ENCODE data around the gene POLE. TPM values are rescaled to one million over a fixed set of nuclear protein-coding genes. Genes with fewer than 3 reads are reported as not detected.

The POLE gene
- total RNA-seq, 2 donors from 2014 or later, result 12.5 to 36.9 TPM

DNA sequence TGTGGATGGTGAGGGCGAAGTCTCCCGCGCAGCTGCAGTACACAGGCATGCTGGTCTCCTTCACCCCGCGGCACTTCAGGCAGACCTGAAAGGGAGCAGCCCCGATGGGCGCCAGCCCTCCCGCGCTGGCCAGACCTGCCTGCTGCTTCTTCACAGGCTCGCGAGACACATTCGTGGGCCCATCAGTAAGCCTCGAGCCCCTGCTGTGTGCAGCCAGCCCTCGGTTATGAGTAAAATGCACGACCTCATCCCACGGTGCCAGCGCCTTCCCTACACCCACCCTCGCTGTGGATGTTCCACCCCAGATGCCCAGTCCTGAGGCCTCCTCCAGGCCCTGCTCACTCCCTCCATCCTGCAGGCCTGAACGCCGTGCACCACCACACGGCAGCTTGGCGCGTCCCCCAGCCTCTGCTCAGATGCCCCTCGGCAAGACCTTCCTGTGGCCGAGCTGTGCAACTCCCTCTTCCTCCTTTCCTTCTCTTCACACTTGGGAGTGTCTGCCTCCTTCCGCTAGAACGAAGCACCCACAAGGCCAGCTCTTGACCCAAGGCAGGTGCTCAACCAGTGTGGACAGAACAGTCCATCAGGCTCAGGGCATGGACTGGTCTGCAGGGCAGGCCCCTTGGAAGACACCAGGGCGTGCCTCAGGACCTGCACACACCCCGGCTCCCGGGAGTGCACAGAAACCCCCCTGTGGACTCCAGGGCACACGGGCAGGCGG, 62.1 kb downstream of the POLE start:
- intact Hi-C loops (cut with DNase I), result no loop called here
- Histone ChIP-seq H3K9me3 (no peaks in the 10 kb centered on the region), H3K27me3 (peaks cover 0 to 2% of the 10 kb centered on the region in 2 donors), H3K4me3 (no peak overlapping the region), H3K27ac (no peak overlapping the region), H3K4me1 (no peaks in the 10 kb centered on the region), H3K36me3 (replicated peaks in 1 of 2; ENCODE audit: insufficient read depth in 1 of 2, low read depth in 2 of 2) (peaks cover 0 to 4% of the 10 kb centered on the region in 2 donors)
- DNase-seq (no peak), ATAC-seq (no peak)
- WGBS, 2 donors, result 90 to 94% methylated on average over 21 to 30 of the region's 32 CpGs
- no peak for TF ChIP-seq POLR2A (IDR thresholded peaks at IDR 0.05)
- TF ChIP-seq, protein P1, sequence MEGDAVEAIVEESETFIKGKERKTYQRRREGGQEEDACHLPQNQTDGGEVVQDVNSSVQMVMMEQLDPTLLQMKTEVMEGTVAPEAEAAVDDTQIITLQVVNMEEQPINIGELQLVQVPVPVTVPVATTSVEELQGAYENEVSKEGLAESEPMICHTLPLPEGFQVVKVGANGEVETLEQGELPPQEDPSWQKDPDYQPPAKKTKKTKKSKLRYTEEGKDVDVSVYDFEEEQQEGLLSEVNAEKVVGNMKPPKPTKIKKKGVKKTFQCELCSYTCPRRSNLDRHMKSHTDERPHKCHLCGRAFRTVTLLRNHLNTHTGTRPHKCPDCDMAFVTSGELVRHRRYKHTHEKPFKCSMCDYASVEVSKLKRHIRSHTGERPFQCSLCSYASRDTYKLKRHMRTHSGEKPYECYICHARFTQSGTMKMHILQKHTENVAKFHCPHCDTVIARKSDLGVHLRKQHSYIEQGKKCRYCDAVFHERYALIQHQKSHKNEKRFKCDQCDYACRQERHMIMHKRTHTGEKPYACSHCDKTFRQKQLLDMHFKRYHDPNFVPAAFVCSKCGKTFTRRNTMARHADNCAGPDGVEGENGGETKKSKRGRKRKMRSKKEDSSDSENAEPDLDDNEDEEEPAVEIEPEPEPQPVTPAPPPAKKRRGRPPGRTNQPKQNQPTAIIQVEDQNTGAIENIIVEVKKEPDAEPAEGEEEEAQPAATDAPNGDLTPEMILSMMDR (IDR thresholded peaks at IDR 0.05), result no peak

DNA sequence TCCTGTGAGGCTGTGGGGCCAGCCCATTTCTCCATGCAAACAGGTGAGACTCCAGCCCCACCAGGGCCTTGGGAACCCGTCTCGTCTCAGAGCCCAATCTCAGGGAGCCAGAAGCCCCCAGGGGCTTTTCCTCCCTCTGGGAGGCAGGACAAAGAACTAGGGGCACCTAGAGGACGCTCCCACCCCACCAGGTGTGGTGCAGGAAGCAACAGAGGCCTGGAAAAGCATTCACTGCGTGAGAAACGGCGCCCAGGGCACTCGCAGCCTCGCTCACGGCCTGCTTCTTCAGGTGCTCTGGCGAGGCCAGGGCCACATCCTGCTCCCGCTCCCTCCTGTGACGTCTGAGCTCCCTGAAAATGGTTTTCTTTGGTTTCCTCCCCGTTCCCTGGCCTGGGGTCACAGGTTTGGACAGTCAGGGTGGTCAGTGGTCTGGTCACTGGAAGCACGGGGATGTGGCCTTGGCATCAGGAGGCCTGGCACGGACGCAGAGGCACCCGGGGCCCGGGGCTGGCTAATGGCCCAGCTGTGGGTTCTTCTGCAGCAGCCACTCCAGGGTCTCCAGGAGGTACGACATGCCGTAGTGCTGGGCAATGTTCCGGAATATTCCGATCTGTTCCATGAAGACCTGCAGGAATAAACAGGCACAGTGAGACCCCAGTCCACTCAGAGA, 62.8 kb downstream of the POLE start:
- intact Hi-C loops (cut with DNase I), result no loop called here
- no peaks in the 10 kb centered on the region for H3K9me3 ChIP-seq
- no peaks in the 10 kb centered on the region for H3K4me1 ChIP-seq
- ATAC-seq, result no peak
- no peak overlapping the region for H3K27ac ChIP-seq
- H3K36me3 ChIP-seq (replicated peaks in 1 of 2; ENCODE audit: insufficient read depth in 1 of 2, low read depth in 2 of 2), result peaks cover 0 to 4% of the 10 kb centered on the region in 2 donors
- H3K27me3 ChIP-seq, result peaks cover 0 to 4% of the 10 kb centered on the region in 2 donors
- no peak overlapping the region for H3K4me3 ChIP-seq
- WGBS, 2 donors, result 91 to 95% methylated on average over 10 to 22 of the region's 22 CpGs
- no peak for TF ChIP-seq POLR2A (IDR thresholded peaks at IDR 0.05)
- TF ChIP-seq, protein P1 (IDR thresholded peaks at IDR 0.05), result no peak
- no peak for DNase-seq

DNA sequence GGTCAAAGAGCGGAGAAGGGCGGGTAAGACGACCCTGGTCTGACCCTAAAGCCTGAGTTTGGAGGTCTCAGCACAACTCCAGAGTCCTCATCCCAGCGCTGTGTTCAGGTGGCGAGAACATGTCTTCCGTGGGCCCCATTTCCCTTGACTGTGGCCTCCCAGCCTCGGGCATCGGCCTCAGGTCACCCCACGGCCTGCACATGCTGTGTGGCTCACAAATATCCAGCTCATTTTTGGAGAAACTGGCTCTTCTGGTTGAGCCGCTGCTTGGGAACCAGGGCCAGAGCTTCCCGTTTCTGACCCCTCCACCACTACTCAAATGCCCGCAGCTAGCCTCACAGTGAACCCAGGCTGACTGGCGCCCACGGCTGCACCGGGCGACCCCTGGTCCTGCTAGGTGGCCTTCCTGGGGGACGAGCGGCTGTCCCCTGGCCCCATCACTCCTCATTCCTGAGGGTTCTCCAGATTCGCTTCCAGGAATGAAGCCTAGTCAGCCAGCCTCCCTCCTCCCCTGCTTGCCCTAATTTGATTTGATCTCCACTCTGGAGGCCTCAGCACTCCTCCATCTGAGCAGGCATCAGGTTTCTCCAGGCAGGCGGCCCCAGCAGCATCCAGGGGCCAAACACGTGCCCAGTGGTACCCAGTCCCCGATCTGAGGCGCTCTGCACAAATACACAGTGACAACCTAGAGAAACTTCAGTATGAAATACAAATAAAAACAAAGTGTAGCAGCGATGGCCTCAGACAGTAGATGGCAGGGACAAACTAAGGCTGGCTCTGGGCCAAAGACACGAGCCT, 63.9 kb downstream of the POLE start:
- 81 to 85% methylated on average over 9 to 25 of the region's 25 CpGs for WGBS, 2 donors
- H3K4me3 ChIP-seq, result no peak overlapping the region
- H3K27me3 ChIP-seq, result peaks cover 0 to 5% of the 10 kb centered on the region in 2 donors
- H3K4me1 ChIP-seq, result peaks cover 2% of the 10 kb centered on the region
- TF ChIP-seq POLR2A (IDR thresholded peaks at IDR 0.05), result no peak
- TF ChIP-seq, protein P1 (IDR thresholded peaks at IDR 0.05), result no peak
- DNase-seq, result no peak
- peaks cover 0 to 4% of the 10 kb centered on the region in 2 donors for H3K36me3 ChIP-seq (replicated peaks in 1 of 2; ENCODE audit: insufficient read depth in 1 of 2, low read depth in 2 of 2)
- intact Hi-C loops (cut with DNase I), result no loop called here
- ATAC-seq, result no peak
- H3K27ac ChIP-seq, result no peak overlapping the region
- no peaks in the 10 kb centered on the region for H3K9me3 ChIP-seq

DNA sequence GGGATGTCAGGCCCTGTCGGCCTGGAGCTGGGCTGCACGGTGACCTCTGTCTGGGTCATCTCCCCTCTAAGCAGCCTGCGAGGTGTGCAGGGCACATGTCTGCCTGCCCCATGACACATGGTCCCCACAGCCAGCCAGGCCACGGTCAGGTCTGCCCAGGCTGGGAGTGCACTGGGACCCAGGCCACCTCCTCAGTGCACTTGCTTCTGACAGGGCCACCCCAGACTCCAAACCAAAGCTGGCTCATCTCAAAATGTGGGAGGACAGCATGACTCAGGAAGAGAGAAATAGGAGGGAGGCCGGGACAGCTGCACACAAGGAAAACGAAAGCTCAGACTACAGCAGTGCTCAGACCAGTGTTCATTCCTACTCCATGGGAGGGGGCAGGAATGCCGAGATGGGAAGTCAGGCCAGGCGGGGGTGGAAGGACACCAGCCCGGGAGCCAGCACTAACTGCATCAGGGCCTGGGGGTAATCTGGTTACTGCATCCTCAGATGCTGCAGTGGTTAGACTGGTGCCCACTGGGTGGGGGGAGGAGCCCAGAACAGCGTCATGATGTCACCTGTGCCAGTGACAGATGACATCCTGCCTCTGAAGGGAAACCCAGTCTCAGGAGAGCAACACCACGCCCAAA, 64.6 kb downstream of the POLE start:
- intact Hi-C loops (cut with DNase I), result no loop called here
- peaks cover 4% of the 10 kb centered on the region for H3K4me1 ChIP-seq
- no peak for TF ChIP-seq POLR2A (IDR thresholded peaks at IDR 0.05)
- TF ChIP-seq, protein P1 (IDR thresholded peaks at IDR 0.05), result no peak
- 58 to 60% methylated on average over 8 to 11 of the region's 11 CpGs for WGBS, 2 donors
- peak in 2 of 4 donors; percentile 21 to 42 for DNase-seq
- ATAC-seq, result peak; percentile 31
- H3K36me3 ChIP-seq (replicated peaks in 1 of 2; ENCODE audit: insufficient read depth in 1 of 2, low read depth in 2 of 2), result peaks cover 0 to 4% of the 10 kb centered on the region in 2 donors
- no peak overlapping the region for H3K4me3 ChIP-seq
- no peak overlapping the region for H3K27ac ChIP-seq
- no peaks in the 10 kb centered on the region for H3K9me3 ChIP-seq
- peaks cover 0 to 11% of the 10 kb centered on the region in 2 donors for H3K27me3 ChIP-seq

All from body of pancreas (tissue), 4 donors.